ENCODE results near the gene CCL17. TPM values are rescaled to one million over a fixed set of nuclear protein-coding genes. Genes with fewer than 3 reads are reported as not detected.

Gene CCL17
- total and polyA plus RNA-seq, 4 donors, result not detected

GRCh38 chr16:57407521-57408353 lies 3.2 kb downstream of the CCL17 start:
- no peaks in the 10 kb centered on the region for H3K27me3 ChIP-seq (ENCODE audit: control insufficient read depth in 4 of 4, insufficient read depth in 4 of 4, low read length in 3 of 4)
- no peaks in the 10 kb centered on the region for H3K36me3 ChIP-seq (ENCODE audit: control insufficient read depth in 4 of 4, insufficient read depth in 3 of 4, low read depth in 1 of 4, low read length in 3 of 4)
- TF ChIP-seq HNF4G (IDR thresholded peaks at IDR 0.05), result no peak
- TF ChIP-seq FOXA2 (IDR thresholded peaks at IDR 0.05), result no peak
- no peak for TF ChIP-seq EGR1 (IDR thresholded peaks at IDR 0.05; ENCODE audit: low read depth in 2 of 2)
- TF ChIP-seq FOXA1 (IDR thresholded peaks at IDR 0.05), result no peak
- no peak for TF ChIP-seq JUND (IDR thresholded peaks at IDR 0.05)
- no peak for TF ChIP-seq TAF1 (conservative IDR thresholded peaks at IDR 0.05)
- no peak for TF ChIP-seq YY1 (IDR thresholded peaks at IDR 0.05)
- TF ChIP-seq, protein P1, sequence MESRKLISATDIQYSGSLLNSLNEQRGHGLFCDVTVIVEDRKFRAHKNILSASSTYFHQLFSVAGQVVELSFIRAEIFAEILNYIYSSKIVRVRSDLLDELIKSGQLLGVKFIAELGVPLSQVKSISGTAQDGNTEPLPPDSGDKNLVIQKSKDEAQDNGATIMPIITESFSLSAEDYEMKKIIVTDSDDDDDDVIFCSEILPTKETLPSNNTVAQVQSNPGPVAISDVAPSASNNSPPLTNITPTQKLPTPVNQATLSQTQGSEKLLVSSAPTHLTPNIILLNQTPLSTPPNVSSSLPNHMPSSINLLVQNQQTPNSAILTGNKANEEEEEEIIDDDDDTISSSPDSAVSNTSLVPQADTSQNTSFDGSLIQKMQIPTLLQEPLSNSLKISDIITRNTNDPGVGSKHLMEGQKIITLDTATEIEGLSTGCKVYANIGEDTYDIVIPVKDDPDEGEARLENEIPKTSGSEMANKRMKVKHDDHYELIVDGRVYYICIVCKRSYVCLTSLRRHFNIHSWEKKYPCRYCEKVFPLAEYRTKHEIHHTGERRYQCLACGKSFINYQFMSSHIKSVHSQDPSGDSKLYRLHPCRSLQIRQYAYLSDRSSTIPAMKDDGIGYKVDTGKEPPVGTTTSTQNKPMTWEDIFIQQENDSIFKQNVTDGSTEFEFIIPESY (IDR thresholded peaks at IDR 0.05), result no peak
- TF ChIP-seq SP1 (IDR thresholded peaks at IDR 0.05), result no peak
- TF ChIP-seq RXRA (IDR thresholded peaks at IDR 0.05), result no peak
- TF ChIP-seq, protein P2, sequence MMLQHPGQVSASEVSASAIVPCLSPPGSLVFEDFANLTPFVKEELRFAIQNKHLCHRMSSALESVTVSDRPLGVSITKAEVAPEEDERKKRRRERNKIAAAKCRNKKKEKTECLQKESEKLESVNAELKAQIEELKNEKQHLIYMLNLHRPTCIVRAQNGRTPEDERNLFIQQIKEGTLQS (IDR thresholded peaks at IDR 0.05), result no peak
- TF ChIP-seq MAX (IDR thresholded peaks at IDR 0.05), result no peak
- TF ChIP-seq, protein P3, sequence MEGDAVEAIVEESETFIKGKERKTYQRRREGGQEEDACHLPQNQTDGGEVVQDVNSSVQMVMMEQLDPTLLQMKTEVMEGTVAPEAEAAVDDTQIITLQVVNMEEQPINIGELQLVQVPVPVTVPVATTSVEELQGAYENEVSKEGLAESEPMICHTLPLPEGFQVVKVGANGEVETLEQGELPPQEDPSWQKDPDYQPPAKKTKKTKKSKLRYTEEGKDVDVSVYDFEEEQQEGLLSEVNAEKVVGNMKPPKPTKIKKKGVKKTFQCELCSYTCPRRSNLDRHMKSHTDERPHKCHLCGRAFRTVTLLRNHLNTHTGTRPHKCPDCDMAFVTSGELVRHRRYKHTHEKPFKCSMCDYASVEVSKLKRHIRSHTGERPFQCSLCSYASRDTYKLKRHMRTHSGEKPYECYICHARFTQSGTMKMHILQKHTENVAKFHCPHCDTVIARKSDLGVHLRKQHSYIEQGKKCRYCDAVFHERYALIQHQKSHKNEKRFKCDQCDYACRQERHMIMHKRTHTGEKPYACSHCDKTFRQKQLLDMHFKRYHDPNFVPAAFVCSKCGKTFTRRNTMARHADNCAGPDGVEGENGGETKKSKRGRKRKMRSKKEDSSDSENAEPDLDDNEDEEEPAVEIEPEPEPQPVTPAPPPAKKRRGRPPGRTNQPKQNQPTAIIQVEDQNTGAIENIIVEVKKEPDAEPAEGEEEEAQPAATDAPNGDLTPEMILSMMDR (IDR thresholded peaks at IDR 0.05; ENCODE audit: low read depth, low read length, missing input control), result no peak
- no peaks in the 10 kb centered on the region for H3K4me1 ChIP-seq (ENCODE audit: control insufficient read depth in 4 of 4, insufficient read depth in 4 of 4, low read length in 3 of 4)
- no peak overlapping the region for H3K9ac ChIP-seq (ENCODE audit: low read depth in 1 of 2, low read length in 2 of 2)
- H3K4me3 ChIP-seq (ENCODE audit: low read depth in 1 of 3, low read length in 3 of 3), result no peak overlapping the region
- H3K9me3 ChIP-seq (ENCODE audit: control insufficient read depth in 4 of 4, low read length in 3 of 4), result no peaks in the 10 kb centered on the region
- WGBS, result 84% methylated on average over 5 of the region's 5 CpGs
- no peak overlapping the region for H3K27ac ChIP-seq (ENCODE audit: low read depth in 1 of 2, low read length in 2 of 2)
- no peak for DNase-seq (ENCODE audit: low spot score)

- H3K36me3 ChIP-seq (ENCODE audit: control insufficient read depth in 4 of 4, insufficient read depth in 3 of 4, low read depth in 1 of 4, low read length in 3 of 4), result no peaks in the 10 kb centered on the region
- WGBS, result 77% methylated on average over 5 of the region's 5 CpGs
- TF ChIP-seq MAX (IDR thresholded peaks at IDR 0.05), result peak; percentile 87
- peak; percentile 87 for TF ChIP-seq NR2F2 (IDR thresholded peaks at IDR 0.05)
- peak; percentile 43 to 74 for TF ChIP-seq EGR1 (IDR thresholded peaks at IDR 0.05; ENCODE audit: low read depth in 2 of 2)
- peak; percentile 15 for TF ChIP-seq SP1 (IDR thresholded peaks at IDR 0.05)
- TF ChIP-seq, protein P1 (IDR thresholded peaks at IDR 0.05), result no peak
- TF ChIP-seq, protein P3 (IDR thresholded peaks at IDR 0.05; ENCODE audit: low read depth, low read length, missing input control), result no peak
- peak in 1 of 2 donors; percentile 27 for TF ChIP-seq RAD21 (IDR thresholded peaks at IDR 0.05)
- TF ChIP-seq GABPA (IDR thresholded peaks at IDR 0.05 in 1 of 2, conservative IDR thresholded peaks at IDR 0.05 in 1 of 2), result peak in 1 of 2 donors; percentile 18
- no peaks in the 10 kb centered on the region for H3K27me3 ChIP-seq (ENCODE audit: control insufficient read depth in 4 of 4, insufficient read depth in 4 of 4, low read length in 3 of 4)
- DNase-seq (ENCODE audit: low spot score), result no peak
- H3K4me3 ChIP-seq (ENCODE audit: low read depth in 1 of 3, low read length in 3 of 3), result no peak overlapping the region
- no peak overlapping the region for H3K9ac ChIP-seq (ENCODE audit: low read depth in 1 of 2, low read length in 2 of 2)
- no peaks in the 10 kb centered on the region for H3K9me3 ChIP-seq (ENCODE audit: control insufficient read depth in 4 of 4, low read length in 3 of 4)
- H3K27ac ChIP-seq (ENCODE audit: low read depth in 1 of 2, low read length in 2 of 2), result no peak overlapping the region
- no peaks in the 10 kb centered on the region for H3K4me1 ChIP-seq (ENCODE audit: control insufficient read depth in 4 of 4, insufficient read depth in 4 of 4, low read length in 3 of 4)
Observed at GRCh38 chr16:57409065-57409464, 4.5 kb downstream of the CCL17 start.
